ENCODE results near the gene STAG3.
"Not testable (repeated sequence)": the region's sequence is repeated elsewhere in the genome, so short reads cannot be mapped to it uniquely, and the experiment has no call there.

The STAG3 gene

DNA sequence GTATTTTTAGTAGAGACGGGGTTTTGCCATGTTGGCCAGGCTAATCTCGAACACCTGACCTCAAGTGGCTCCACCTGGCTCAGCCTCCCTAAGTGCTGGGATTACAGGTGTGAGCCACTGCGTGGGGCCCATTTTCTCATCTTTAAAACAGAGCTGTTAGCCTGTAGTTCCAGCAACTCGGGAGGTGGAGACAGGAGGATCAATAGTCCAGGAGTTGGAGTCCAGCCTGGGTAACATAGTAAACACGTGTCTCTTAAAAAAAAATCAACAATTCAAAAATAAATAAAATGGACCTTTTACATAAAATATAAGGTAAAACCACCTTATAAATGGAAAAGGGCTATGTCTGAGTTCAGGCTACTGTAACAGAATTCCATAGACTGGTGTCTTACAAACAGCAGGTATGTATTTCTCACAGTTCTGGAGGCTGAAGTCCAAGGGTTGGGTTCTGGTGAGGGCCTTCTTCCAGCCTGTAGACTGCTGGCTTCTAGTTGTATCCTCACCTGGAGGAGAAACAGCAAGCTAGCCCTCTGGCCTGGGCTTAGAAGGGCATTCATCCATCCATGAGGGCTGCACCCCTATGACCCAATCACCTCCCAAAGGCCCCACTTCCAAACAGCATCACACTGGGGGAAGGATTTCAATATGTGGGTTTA is 35.0 kb downstream of the STAG3 start:
- DNase-seq (ENCODE audit: low read depth) = no peak

DNA sequence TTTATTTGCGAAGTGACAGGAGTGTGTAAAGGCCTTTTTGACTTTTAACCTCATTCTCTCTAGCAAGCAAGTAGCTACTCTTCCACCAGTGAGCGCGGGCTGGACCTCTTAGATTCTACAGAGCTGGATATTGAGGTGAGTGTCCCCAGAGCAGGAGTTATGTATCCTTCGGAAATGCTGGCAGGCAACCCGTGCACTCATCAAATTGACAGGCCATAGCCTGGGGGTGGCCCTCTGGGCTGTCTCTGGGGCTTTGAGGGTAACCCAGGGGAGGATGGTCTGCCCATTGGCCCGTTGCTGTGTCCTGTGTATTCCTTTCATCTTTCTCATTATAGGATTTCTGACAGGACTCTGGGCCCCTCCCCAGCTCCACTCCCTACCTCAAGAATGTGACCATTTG is 36.0 kb downstream of the STAG3 start:
- DNase-seq (ENCODE audit: low read depth) = no peak

DNA sequence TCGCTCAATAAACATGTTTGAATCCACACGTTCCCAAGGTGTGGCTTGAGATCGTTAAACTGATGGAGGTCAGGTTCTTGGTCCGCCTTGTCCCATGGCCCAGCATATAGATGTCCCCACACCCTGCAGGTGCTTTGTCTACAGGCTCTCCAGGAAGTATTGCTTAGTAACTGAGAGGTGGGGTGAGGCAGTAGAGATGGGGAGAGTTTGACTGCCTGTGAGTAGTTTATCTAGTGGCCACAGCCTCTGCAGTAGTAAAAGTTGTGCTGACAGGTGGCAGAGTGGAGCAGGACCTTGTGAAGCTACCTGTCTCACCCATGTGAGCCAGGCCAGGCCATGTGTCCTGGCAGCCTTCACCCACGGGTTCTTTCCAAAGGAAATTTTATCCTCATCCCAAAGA is 36.6 kb downstream of the STAG3 start:
- DNase-seq (ENCODE audit: low read depth) = not testable (repeated sequence)

DNA sequence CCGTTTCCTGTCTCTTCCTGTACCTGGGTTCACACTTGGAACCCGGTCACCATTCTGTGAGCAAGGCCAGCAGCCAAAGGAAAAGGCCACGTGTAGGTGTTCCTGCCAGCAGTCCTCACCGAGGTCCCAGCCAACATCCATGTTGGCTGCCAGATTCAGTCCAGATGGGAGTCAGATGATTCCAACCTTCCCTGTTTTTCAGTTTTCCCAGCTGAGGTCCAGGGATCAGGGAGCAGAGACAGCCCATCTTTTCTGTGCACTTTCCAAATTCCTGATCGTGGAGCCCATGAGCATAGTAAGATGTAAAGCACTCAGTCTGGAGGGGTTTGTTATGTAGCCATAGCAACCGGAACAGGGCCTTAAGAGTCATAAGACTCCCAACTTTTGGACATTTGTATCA is 38.2 kb downstream of the STAG3 start:
- DNase-seq (ENCODE audit: low read depth) = no peak

DNA sequence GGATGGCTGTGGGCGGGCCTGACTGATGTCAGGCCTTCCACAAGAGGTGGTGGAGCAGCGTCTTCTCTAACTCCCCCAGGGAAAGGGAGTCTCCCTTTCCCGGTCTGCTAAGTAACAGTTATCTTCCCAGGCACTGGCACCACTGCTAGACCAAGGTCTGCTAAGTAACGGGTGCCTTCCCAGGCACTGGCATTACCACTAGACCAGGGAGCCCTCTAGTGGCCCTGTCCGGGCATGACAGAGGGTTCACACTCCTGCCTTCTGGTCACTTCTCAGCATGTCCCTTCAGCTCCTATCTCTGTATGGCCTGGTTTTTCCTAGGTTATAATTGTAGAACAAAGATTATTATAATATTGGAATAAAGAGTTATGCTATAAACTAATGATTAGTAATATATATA is 40.2 kb downstream of the STAG3 start:
- DNase-seq (ENCODE audit: low read depth) = not testable (repeated sequence)

DNA sequence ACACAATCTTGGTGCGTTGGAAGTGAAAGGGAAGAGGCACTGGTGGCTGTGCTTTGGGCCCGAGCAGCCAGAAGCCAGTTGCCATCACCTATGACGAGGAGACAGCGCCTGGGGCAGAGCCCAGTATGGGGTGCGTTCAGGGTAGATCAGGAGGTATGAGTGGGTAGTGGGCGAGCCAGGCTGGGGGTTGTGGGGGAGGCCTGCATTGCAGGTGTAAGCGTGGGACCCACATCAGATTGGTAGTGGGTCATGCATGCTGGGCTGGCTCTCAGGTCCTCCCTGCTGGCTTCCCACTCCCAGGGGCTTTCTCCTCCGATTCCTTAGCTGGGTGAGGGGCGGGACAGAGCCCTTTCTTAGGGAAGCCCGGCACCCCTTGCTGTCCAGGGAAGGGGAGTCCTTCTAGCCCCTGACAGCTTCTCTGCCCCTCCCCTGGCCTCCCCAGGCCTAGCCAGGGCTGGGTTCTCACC is 41.6 kb downstream of the STAG3 start:
- DNase-seq (ENCODE audit: low read depth) = no peak

DNA sequence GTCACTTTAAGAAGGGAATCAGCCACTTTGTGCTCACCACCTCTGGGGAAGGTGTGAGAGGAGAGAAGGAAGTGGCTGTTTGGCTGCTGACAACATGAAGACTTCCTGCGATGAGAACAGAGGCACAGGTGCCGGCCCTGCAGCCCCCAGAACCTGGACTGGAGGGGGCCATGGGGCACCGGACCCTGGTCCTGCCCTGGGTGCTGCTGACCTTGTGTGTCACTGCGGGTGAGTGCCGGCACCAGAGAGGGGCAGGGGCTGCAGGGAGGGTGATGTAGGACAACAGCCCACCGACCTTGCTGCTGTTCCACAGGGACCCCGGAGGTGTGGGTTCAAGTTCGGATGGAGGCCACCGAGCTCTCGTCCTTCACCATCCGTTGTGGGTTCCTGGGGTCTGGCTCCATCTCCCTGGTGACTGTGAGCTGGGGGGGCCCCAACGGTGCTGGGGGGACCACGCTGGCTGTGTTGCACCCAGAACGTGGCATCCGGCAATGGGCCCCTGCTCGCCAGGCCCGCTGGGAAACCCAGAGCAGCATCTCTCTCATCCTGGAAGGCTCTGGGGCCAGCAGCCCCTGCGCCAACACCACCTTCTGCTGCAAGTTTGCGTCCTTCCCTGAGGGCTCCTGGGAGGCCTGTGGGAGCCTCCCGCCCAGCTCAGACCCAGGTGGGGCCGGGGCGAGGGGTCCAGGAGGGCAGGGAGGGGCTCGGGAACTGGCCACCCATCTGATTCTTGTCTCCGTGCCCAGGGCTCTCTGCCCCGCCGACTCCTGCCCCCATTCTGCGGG is 42.3 kb downstream of the STAG3 start, which contains the start of gene PVRIG:
TSS of gene PVRIG (plus strand) at position 149 of the 785 bp plus-strand sequence. CDS start at position 171, 22 bp downstream.
- DNase-seq (ENCODE audit: low read depth) = not testable (repeated sequence)

DNA sequence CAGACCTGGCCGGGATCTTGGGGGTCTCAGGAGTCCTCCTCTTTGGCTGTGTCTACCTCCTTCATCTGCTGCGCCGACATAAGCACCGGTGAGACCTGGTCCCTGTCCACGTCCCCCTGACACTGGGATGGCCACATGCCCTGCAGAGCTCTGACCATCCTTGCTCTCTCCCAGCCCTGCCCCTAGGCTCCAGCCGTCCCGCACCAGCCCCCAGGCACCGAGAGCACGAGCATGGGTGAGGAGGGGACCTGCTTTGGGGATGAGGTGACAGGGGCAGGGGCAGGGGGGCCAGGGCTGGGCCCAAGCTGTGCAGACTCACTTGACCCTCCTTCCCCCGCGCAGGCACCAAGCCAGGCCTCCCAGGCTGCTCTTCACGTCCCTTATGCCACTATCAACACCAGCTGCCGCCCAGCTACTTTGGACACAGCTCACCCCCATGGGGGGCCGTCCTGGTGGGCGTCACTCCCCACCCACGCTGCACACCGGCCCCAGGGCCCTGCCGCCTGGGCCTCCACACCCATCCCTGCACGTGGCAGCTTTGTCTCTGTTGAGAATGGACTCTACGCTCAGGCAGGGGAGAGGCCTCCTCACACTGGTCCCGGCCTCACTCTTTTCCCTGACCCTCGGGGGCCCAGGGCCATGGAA is 43.0 kb downstream of the STAG3 start:
- DNase-seq (ENCODE audit: low read depth) = no peak

DNA sequence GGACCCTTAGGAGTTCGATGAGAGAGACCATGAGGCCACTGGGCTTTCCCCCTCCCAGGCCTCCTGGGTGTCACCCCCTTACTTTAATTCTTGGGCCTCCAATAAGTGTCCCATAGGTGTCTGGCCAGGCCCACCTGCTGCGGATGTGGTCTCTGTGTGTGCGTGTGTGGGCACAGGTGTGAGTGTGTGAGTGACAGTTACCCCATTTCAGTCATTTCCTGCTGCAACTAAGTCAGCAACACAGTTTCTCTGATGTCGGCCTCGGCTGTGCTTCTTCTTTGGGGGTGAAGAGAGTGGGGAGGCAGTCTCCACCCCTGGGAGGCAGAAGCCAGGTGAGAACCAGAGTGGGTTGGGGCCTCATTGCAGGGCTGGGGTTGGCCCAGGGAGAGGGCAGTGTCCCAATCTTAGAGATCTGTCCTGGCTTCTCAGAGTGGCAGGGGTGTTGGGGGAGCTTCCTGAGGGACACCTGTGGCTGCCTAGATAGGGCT is 43.6 kb downstream of the STAG3 start:
- no peak for DNase-seq (ENCODE audit: low read depth)

DNA sequence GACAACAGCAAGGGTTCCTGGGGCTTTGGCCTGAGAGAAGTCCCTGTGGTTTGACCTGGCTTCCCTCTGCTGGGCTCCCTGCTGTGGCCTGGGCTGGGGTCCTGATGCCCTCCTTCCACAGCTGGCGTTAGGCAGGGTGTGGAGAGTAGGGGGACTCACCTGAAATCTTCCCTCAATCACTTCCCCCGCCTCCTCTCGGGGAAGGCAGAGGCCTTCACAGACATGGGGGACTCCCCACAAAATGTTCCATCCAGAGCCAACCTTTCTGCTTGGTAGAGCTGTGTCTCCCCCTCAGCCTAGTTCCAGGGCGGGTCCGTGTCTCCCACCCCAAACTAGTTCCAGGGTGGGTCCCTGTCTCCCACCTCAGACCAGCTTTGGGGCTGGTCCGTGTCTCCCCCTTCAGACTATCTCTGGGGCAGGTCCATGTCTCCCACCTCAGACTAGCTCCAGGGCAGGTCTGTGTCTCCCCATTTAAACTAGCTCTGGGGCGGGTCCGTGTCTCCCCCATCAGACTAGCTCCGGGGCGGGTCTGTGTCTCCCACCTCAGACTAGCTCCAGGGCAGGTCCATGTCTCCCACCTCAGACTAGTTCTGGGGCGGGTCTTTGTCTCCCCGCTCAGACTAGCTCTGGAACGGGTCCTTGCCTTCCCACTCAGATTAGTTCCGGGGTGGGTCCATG is 44.2 kb downstream of the STAG3 start:
- no peak for DNase-seq (ENCODE audit: low read depth)

DNA sequence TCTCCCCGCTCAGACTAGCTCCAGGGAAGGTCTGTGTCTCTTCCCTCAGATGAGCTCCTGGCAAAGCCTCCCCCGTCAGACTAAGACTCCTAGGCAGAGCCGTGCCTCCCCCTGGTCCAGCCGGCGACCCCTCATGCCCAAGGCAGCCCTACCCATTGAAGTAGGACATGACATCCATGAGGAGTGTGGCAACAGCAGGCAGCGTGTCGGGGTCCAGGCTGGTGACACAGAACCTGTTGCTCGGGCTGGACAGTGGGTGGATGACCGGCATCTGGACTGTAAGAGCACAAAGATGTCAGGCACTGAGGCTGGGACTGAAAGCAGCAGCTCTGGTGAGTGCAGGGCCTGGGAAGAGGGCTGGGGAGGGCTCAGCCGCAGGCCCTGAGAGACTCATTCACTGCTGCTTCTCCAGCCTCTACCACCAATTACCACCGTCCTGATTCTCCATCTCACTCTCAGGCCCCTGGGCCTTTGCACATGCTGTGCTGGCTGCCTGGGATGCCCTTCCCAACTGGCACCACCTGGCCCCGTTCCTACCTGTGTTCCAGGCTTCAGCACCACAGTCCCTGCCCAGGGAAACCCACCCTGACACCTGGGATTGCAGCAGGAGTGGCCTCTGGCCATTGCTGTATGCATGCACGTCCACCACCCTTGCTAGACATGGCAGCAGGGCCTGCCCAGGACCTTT is 44.9 kb downstream of the STAG3 start:
- no peak for DNase-seq (ENCODE audit: low read depth)

DNA sequence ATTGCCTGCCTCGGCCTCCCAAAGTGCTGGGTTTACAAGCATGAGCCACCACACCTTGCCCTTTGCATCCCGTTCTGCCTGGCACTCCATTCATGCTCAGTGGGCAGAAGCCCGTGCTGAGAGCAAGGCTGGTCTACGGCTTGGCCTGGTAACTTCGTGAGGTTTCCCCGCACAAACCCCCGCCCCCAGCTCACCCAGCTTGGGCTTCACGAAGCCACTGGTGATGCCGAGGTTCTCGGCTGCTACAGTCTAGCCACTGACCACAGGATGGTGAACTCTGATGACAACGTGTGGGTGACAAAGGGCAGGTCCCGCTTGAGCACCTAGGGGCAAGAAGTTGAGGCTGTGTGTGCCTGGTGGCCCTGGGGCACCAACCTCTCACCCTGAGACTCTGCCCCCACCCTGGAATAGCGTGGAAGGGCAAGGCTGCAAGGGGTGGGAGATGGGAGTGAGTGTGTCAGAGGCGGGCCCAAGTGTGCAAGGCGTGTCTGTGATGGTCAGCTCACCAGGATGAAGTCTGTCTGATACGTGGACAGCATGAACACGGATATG is 45.7 kb downstream of the STAG3 start:
- not testable (repeated sequence) for DNase-seq (ENCODE audit: low read depth)

DNA sequence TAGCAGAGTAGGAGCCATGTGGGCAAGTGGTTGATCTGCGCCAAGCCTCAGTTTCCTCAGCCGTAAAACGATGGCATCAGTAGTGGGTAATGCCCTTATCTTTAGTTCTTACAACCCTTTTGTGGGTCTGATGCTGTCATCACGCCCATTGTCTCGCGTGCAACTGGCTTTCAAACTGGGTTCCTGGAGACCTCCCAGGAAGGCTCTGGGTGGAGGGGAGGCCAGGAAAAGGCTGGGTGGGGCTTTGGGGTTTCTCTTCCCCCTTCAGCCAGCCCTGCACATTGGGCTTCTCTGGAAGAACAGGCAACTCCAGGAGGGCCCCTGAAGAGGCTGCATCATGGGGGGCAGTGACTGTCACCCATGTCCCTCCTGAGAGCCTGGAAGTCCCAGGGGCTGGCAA is 47.2 kb downstream of the STAG3 start:
- DNase-seq (ENCODE audit: low read depth) = not testable (repeated sequence)

DNA sequence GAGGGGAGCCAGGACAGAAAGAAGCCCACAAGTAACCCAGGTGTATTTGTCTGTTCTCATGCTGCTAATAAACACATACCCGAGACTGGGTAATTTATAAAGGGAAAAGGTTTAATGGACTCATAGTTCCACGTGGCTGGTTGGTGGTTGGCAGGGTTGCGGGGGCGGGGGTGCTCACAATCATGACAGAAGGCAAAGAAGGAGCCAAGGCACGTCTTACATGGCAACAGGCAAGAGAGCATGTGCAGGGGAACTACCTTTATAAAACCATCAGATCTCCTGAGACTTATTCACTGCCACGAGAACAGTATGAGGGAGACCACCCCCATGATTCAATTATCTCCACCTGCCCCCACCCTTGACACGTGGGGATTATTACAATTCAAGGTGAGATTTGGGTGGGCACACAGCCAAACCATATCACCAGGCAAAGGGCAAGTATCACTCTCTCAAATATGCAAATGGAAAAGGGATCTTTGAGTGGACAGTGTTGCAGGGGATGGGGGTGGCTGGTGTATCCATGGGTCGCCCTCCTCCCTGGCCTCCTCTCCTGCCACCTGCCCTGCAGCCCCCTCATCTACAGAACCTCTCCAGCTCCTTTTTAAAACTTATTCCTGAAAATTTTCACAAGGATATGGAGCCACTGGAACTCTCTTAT is 57.1 kb downstream of the STAG3 start:
- not testable (repeated sequence) for DNase-seq (ENCODE audit: low read depth)

DNA sequence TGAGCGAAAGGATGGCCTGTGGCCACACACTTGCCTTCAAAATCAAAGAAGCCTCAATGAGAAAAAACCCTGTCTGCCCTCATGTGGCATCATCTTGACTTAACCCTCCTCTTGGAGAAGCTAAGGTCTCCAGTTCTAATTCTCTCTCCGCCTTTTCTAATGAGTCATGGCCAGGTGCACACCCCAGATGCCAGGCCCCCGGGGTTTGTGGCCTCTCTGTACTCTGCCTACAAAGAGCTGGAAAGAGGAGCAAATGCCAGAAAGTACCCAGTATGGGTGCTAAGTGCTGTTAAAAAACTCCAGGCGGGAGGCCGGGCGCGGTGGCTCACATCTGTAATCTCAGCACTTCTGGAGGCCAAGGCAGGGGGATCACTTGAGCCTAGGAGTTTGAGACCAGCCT is 62.3 kb downstream of the STAG3 start:
- not testable (repeated sequence) for DNase-seq (ENCODE audit: low read depth)

DNA sequence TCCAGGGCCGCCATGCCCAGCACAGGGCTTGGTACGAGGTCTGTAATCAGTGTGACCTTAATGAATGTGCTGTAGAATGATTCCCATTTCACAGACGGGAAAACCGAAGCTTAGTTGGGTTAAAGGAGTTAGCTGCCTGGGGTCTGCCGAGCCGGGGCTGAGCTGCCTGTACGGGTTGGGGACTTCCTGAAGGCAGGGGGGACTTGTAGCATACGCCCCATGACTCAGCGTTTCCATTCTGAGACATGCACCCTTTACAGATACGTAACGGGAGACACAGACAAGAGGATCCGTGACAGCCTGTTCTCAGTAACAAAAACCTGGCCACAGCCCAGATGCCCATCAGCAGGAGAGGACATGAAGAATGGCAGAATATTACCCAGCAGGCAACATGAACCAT is 65.7 kb downstream of the STAG3 start:
- not testable (repeated sequence) for DNase-seq (ENCODE audit: low read depth)

DNA sequence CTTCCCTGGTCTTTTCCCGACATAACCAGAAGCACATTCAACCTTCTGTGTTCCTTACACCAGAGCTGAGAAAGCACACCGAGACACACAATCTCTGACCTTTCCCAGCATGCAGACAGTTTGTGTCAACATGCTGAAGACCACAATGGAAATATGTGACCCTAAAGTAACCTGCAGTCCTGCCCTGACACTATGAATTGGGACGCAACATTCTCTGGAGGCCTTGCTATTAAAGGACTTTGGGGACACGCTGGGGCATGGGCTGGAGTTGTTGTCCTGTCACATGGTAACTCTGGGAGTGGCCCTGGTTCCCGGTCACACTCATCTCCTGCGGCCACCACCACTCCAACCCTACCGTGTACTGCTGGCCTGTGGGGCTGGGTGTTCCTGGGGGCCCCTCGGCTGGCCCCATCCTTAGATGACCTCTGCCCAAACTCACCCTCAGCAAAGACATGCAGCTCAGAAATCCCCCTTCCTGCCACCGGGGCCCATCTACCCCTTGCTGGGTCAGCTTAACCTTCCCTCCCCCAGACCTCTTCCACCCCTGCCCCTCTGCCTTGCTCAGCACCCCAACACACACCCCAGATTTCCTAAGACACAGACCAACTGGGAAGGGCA is 67.4 kb downstream of the STAG3 start:
- DNase-seq (ENCODE audit: low read depth) = not testable (repeated sequence)

DNA sequence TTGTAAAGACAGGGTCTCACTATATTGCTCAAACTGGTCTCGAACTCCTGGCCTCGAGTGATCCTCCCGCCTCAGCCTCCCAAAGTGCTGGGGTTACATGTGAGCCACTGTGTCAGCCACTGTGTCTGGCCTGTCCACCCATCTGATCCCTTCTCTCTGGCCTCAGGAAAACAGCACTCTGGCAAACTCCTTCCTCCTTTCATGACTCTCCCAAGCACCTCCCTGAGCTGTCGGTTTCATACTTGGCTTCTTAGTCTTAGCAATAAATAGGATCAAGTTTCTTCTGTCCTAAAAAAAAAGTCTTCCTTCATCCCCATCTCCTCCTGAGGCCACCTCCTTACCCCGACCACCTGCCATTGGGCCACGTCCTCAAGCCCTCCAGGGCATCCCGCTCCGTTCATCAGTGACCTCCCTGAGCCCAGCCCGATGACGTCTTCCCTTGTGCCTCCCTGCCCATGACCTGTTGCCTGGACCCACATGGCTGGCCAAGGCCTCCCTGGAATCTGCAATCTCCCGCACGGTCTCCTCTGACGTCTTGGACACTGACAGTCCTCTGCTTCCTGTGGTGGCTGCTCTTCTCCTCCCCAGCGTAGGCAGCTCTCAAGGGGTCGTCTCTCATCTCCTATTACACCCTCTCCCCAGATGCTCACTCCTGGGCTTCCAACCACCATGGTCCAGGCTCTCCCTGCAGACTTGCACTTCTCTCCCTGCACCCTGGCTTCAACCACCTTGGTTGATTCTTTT is 68.6 kb downstream of the STAG3 start:
- not testable (repeated sequence) for DNase-seq (ENCODE audit: low read depth)

DNA sequence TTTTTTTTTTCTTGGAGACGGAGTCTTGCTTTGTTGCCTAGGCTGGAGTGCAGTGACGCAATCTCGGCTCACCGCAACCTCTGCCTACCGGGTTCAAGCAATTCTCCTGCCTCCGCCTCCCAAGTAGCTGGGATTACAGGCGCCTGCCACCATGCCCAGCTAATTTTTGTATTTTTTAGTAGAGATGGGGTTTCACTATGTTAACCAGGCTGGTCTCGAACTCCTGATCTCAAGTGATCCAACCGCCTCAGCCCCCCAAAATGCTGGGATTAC is 69.1 kb downstream of the STAG3 start:
- DNase-seq (ENCODE audit: low read depth) = not testable (repeated sequence)
